Measurements from ENCODE around the gene AS3MT. TPM values are rescaled to one million over a fixed set of nuclear protein-coding genes. Genes with fewer than 3 reads are reported as not detected.
A peak's percentile ranks its signal among the peaks of the same experiment; 100 is the strongest.
"Not testable (repeated sequence)": the region's sequence is repeated elsewhere in the genome, so short reads cannot be mapped to it uniquely, and the experiment has no call there.

Gene AS3MT
- total RNA-seq, 2 experiments from 2014 or later, result 1.4 TPM; not detected in 1

DNA sequence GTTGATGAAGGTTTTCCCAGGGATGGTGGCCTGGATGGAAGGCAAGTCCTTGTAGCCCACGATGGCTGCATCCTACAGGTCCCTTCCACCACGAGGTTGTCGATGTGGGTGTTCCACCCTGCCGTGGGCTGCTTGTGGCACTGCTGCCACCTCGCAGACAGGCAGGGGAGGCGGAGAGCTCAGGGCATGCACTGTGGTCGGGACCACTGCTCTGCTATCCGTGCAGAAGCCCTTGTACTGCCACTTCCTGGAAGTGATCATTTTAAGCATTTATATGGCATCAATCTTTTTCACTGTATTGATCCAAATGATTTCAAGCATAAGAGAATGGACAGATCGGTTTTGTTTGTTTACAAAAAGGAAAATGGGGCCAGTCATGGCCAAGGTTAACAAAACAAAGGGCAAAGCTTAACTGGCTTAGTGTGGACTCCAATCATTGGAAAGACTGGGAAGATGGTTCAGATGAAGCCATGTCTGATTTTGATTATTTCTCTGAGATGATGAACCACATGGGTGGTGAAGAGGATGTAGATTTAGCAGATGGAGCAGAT is 23.8 kb upstream of the AS3MT start:
- Mint-ChIP-seq H3K27me3 (no peaks in the 10 kb centered on the region), H3K36me3 (ENCODE audit: low read depth) (no peaks in the 10 kb centered on the region), H3K27ac (no peak overlapping the region), H3K4me3 (no peak overlapping the region), H3K4me1 (ENCODE audit: low read depth) (no peaks in the 10 kb centered on the region), H3K9me3 (no peaks in the 10 kb centered on the region)
- DNase-seq (no peak), ATAC-seq (no peak)
- intact Hi-C loops (cut with micrococcal nuclease), result loop anchor here (10.0 kb wide), 1 partner anchor 399 kb away; the partner anchor contains the start of gene RPEL1
- TF ChIP-seq, protein P1, sequence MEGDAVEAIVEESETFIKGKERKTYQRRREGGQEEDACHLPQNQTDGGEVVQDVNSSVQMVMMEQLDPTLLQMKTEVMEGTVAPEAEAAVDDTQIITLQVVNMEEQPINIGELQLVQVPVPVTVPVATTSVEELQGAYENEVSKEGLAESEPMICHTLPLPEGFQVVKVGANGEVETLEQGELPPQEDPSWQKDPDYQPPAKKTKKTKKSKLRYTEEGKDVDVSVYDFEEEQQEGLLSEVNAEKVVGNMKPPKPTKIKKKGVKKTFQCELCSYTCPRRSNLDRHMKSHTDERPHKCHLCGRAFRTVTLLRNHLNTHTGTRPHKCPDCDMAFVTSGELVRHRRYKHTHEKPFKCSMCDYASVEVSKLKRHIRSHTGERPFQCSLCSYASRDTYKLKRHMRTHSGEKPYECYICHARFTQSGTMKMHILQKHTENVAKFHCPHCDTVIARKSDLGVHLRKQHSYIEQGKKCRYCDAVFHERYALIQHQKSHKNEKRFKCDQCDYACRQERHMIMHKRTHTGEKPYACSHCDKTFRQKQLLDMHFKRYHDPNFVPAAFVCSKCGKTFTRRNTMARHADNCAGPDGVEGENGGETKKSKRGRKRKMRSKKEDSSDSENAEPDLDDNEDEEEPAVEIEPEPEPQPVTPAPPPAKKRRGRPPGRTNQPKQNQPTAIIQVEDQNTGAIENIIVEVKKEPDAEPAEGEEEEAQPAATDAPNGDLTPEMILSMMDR (IDR thresholded peaks at IDR 0.05), result no peak
- ChIA-PET POLR2A (no interaction called here), CTCF (interaction anchor here (1.1 to 1.6 kb wide), 2 partner anchors 21 to 57 kb away, joined by 3 to 4 read pairs; no protein-coding TSS in a partner anchor)

- H3K27ac Mint-ChIP-seq, result no peak overlapping the region
- DNase-seq, result no peak
- H3K27me3 Mint-ChIP-seq, result no peaks in the 10 kb centered on the region
- POLR2A ChIA-PET, result no interaction called here
- H3K36me3 Mint-ChIP-seq (ENCODE audit: low read depth), result no peaks in the 10 kb centered on the region
- no peak for ATAC-seq
- intact Hi-C loops (cut with micrococcal nuclease), result no loop called here
- H3K4me1 Mint-ChIP-seq (ENCODE audit: low read depth), result peaks cover 2% of the 10 kb centered on the region
- TF ChIP-seq, protein P1 (IDR thresholded peaks at IDR 0.05), result no peak
- H3K9me3 Mint-ChIP-seq, result no peaks in the 10 kb centered on the region
- no peak overlapping the region for H3K4me3 Mint-ChIP-seq
- CTCF ChIA-PET, result interaction anchor here (1.5 kb wide), 1 partner anchor 15 kb away, joined by 4 read pairs; no protein-coding TSS in a partner anchor
Measured at GRCh38 chr10:102850025-102850518, 19.2 kb upstream of the AS3MT start.

- intact Hi-C loops (cut with micrococcal nuclease); H3K36me3 Mint-ChIP-seq (ENCODE audit: low read depth); H3K27ac Mint-ChIP-seq; ATAC-seq; H3K4me3 Mint-ChIP-seq; H3K27me3 Mint-ChIP-seq; CTCF ChIA-PET; H3K9me3 Mint-ChIP-seq; DNase-seq; POLR2A ChIA-PET: not testable (repeated sequence)
- H3K4me1 Mint-ChIP-seq (ENCODE audit: low read depth), result peaks cover 16% of the 10 kb centered on the region
Measured at GRCh38 chr10:102853237-102853636, 16.0 kb upstream of the AS3MT start.

DNA sequence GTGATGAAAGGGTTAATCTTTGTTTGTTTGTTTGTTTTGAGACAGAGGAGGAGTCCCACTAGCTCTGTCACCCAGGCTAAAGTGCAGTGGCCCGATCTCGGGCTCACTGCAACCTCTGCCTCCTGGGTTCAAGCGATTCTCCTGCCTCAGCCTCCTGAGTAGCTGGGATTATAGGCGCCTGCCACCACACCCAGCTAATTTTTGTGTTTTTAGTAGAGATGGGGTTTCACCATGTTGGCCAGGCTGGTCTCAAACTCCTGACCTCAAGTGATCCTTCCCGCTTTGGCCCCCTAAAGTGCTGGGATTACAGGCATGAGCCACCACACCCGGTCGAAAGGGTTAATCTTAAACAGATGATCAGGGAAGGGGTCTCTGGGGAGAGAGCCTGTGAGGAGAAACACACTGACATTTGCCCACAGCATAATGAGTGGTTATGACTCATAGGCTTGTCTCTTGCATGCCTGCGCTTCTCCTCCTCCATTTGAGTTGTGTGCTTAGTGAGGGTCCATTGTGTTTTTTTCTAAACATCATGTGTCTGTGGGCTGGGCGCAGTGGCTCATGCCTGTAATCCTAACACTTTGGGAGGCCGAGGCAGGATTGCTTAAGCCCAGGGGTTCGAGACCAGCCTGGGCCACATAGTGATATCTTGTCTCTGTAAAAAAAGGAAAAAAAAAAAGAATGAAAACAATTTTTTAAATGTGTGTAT is 13.4 kb upstream of the AS3MT start:
- DNase-seq, result peak; percentile 19
- CTCF ChIA-PET, result interaction anchor here (0.6 kb wide), 1 partner anchor 55 kb away, joined by 3 read pairs; no protein-coding TSS in a partner anchor
- Mint-ChIP-seq H3K4me1 (ENCODE audit: low read depth) (peaks cover 16% of the 10 kb centered on the region), H3K4me3 (peak overlapping the region; percentile 60)
- H3K27me3 Mint-ChIP-seq; intact Hi-C loops (cut with micrococcal nuclease); H3K9me3 Mint-ChIP-seq; ATAC-seq; POLR2A ChIA-PET; H3K36me3 Mint-ChIP-seq (ENCODE audit: low read depth); H3K27ac Mint-ChIP-seq: not testable (repeated sequence)

GRCh38 chr10:102856758-102857424 is 12.4 kb upstream of the AS3MT start:
- peaks cover 4% of the 10 kb centered on the region for H3K36me3 Mint-ChIP-seq (ENCODE audit: low read depth)
- intact Hi-C loops (cut with micrococcal nuclease), result no loop called here
- no peaks in the 10 kb centered on the region for H3K9me3 Mint-ChIP-seq
- H3K4me3 Mint-ChIP-seq, result no peak overlapping the region
- H3K27me3 Mint-ChIP-seq, result no peaks in the 10 kb centered on the region
- no peak for ATAC-seq
- no peak for DNase-seq
- no peak overlapping the region for H3K27ac Mint-ChIP-seq
- TF ChIP-seq, protein P1 (IDR thresholded peaks at IDR 0.05), result no peak
- ChIA-PET CTCF (interaction anchor here (0.6 kb wide), 1 partner anchor 54 kb away, joined by 3 read pairs; no protein-coding TSS in a partner anchor), POLR2A (no interaction called here)
- peaks cover 16% of the 10 kb centered on the region for H3K4me1 Mint-ChIP-seq (ENCODE audit: low read depth)

Data from activated CD8-positive, alpha-beta T cell treated with anti-CD3 and anti-CD28 coated beads for 36 hours (primary cell).